ENCODE data around the gene KAT8.

GRCh38 chr16:31088459-31089183 lies 28.8 kb upstream of the KAT8 start, which contains the start of gene PRSS53:
- TF ChIP-seq POLR2A (IDR thresholded peaks at IDR 0.05) = no peak
- TF ChIP-seq, protein P1, sequence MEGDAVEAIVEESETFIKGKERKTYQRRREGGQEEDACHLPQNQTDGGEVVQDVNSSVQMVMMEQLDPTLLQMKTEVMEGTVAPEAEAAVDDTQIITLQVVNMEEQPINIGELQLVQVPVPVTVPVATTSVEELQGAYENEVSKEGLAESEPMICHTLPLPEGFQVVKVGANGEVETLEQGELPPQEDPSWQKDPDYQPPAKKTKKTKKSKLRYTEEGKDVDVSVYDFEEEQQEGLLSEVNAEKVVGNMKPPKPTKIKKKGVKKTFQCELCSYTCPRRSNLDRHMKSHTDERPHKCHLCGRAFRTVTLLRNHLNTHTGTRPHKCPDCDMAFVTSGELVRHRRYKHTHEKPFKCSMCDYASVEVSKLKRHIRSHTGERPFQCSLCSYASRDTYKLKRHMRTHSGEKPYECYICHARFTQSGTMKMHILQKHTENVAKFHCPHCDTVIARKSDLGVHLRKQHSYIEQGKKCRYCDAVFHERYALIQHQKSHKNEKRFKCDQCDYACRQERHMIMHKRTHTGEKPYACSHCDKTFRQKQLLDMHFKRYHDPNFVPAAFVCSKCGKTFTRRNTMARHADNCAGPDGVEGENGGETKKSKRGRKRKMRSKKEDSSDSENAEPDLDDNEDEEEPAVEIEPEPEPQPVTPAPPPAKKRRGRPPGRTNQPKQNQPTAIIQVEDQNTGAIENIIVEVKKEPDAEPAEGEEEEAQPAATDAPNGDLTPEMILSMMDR (IDR thresholded peaks at IDR 0.05) = no peak

Data from body of pancreas (tissue), 4 donors.